ENCODE results near the gene CSNK2A2.

The CSNK2A2 gene

DNA sequence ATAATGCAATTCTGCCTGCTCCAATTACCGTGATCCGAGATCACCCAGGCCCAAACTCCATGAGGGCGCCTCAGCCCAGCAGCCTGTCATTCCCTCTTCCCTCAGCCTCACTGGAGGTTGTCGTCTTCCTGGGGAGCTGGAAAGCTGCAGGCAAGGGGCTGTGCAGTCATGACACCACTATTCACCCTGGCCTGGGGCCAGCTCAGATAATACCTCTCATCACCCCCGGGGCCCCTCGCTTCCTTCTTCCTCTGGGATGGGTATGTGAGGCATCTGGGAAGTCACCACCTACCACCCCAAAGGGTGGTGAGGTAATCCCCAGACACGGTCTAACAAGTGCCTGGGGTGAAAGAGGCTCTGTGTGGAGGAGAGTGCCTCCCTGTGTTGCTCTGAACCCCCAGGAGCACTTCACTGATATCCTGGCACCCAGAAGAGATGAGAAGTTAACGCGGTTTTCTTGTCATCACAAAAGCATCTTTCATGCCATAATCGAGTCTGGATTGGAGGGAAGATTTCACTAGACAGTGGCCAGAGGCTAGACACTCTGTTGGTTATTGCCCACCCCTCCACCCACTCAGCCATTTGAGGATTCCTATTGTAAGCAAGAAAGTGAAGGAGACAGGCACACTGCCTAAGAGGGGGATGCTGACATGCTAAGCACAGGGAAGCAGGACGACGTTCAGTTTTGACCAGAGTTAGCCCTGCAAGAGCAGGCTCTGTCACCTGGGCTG is 87.2 kb downstream of the CSNK2A2 start:
- no peak for DNase-seq (ENCODE audit: low spot score)

DNA sequence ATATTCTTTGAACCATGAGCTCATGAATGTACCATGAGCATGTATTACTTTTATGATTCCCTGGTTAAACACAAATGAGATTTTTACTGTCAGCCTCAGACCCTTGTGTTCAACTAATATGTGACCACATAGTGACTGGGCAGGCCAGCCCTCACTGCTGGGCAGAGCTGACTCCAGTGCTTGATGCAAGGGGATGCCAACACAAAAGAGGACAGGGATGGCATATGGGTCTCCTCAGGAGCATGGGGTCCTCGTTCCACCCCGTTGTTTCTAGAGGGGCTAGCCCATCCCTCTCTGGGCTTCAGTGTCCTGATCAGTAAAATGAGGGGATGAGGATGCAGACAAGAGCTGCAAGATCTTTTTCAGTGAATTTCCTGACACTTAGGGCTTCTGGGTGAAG is 88.0 kb downstream of the CSNK2A2 start:
- no peak for DNase-seq (ENCODE audit: low spot score)

DNA sequence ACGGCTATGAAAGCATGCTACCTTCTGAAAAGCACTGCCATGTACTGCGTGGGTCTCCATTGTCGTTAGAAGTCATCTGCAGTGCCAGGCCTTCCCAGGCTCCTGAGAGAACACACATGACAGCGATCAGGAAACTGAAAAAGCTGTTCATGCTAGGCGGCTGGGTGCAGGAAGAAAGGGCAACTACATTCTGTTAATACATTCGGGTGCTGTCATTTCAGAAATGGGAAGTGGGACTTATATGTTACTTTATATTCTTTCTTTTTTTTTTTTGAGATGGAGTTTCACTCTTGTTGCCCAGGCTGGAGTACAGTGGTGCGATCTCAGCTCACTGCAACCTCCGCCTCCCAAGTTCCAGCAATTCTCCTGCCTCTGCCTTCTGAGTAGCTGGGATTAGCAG is 88.6 kb downstream of the CSNK2A2 start:
- DNase-seq (ENCODE audit: low spot score), result no peak

Measured in hepatic stellate cell (primary cell).